Esophagus squamous epithelium (tissue), 5 donors: ENCODE data around the gene SMOC1. TPM values are rescaled to one million over a fixed set of nuclear protein-coding genes. Genes with fewer than 3 reads are reported as not detected.

Experiments
- DNase-seq: peaks from one replicate; lab custom pipeline; 2025; lab: John Stamatoyannopoulos, UW
- H3K27ac ChIP-seq, 4 donors: fragments of 200-600 bp; sonication (generic); one replicate each; pipeline ENCODE4 v1.5.1; 2016 to 2019; ENCODE audit warnings: mild to moderate bottlenecking in 1 of 4
- H3K27me3 ChIP-seq, 4 donors: fragments of 200-600 bp; sonication (generic); 1 replicate in 3 of 4; 2 replicates in 1 of 4; pipeline versions ENCODE4 v1.5.1 to v1.6.0; 2017 to 2021; ENCODE audit warnings: antibody characterized with exemption in 1 of 4
- H3K36me3 ChIP-seq, 3 donors: fragments of 200-600 bp; sonication (generic); one replicate each; pipeline ENCODE4 v1.5.1; 2016 to 2019
- H3K4me1 ChIP-seq, 3 donors: fragments of 200-600 bp; sonication (generic); one replicate each; pipeline ENCODE4 v1.5.1; 2017 to 2019
- H3K4me3 ChIP-seq, 4 donors: fragments of 200-600 bp; sonication (generic); 1 replicate in 3 of 4; 2 replicates in 1 of 4; pipeline ENCODE4 v1.5.1; 2016 to 2019; ENCODE audit warnings: mild to moderate bottlenecking in 2 of 4, moderate library complexity in 1 of 4
- H3K9me3 ChIP-seq, 3 donors: fragments of 200-600 bp; sonication (generic); one replicate each; pipeline ENCODE4 v1.5.1; 2016 to 2019
- POLR2A ChIP-seq, 4 donors: fragments of 450-650 bp; IDR thresholded peaks; one replicate each; pipeline ENCODE4 v1.6.1; 2017; ENCODE audit warnings: antibody characterized with exemption in 4 of 4, mild to moderate bottlenecking in 4 of 4, moderate library complexity in 3 of 4
- WGBS, 2 donors: methylation state at CpG; one replicate each; pipeline ENCODE4 v1.1.5; 2018; 5-methylcytosine and 5-hydroxymethylcytosine counted together
- intact Hi-C: fragments of 100-400 bp; cut with DNase I; formaldehyde crosslinking; loops from one replicate; pipeline ENCODE4 v1.15.0; 2022
- total RNA-seq, 4 donors: library from RNA; depleted of rRNA; stranded (reverse); fragments of >200 nt; gene quantifications; one replicate each; pipeline ENCODE4 v1.1.0, GENCODE V29; 2016
- TF ChIP-seq, protein P1 (sequence below), 6 experiments: fragments of 450-650 bp in 4 of 6; fragments of 200-600 bp in 2 of 6; sonication (generic) in 2 of 6; IDR thresholded peaks; one replicate each; pipeline ENCODE4 v1.5.1; 2016 to 2019; ENCODE audit warnings: antibody characterized with exemption in 6 of 6, mild to moderate bottlenecking in 4 of 6, moderate library complexity in 4 of 6
- donor health status: DM: yes; HTN: yes; CAD: no.

SMOC1 gene
- total RNA-seq, 4 donors from 2014 or later = 1.1 TPM; not detected in 3

DNA sequence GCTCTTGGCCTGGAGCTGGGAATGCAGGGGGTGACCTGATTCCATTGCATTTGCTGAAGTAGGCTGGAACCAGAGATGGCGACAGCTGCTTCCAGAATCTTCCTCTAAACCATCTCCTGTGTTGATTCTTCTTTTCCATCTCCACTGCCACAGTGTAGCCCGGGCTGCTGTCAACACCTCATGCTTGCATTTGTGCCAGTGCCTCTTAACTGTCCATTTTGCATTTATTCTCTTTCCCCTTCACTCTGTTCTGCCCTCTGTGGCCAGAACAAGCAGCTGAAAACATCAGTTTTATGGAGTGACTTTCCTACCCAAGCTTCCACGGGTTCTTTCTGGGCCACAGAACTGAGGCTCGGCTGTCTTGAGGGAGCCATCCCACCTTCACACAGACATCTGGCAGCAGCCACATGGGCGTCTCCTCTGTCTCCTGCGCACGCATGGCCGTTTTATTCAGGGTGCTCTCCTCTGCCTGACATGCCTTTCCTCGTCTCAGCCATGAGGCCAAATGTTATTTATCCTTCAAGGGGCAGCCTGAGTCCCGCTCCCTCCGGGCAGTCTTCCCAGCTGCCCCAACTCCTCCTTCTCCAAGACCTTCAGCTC lies 51.7 kb downstream of the SMOC1 start:
- Histone ChIP-seq H3K4me1 (no peaks in the 10 kb centered on the region), H3K4me3 (no peak overlapping the region), H3K27me3 (peaks cover 0 to 76% (median 0%) of the 10 kb centered on the region in 4 donors), H3K9me3 (no peaks in the 10 kb centered on the region), H3K27ac (no peak overlapping the region), H3K36me3 (no peaks in the 10 kb centered on the region)
- no peak for DNase-seq
- TF ChIP-seq, protein P1, sequence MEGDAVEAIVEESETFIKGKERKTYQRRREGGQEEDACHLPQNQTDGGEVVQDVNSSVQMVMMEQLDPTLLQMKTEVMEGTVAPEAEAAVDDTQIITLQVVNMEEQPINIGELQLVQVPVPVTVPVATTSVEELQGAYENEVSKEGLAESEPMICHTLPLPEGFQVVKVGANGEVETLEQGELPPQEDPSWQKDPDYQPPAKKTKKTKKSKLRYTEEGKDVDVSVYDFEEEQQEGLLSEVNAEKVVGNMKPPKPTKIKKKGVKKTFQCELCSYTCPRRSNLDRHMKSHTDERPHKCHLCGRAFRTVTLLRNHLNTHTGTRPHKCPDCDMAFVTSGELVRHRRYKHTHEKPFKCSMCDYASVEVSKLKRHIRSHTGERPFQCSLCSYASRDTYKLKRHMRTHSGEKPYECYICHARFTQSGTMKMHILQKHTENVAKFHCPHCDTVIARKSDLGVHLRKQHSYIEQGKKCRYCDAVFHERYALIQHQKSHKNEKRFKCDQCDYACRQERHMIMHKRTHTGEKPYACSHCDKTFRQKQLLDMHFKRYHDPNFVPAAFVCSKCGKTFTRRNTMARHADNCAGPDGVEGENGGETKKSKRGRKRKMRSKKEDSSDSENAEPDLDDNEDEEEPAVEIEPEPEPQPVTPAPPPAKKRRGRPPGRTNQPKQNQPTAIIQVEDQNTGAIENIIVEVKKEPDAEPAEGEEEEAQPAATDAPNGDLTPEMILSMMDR (IDR thresholded peaks at IDR 0.05) = no peak
- no peak for TF ChIP-seq POLR2A (IDR thresholded peaks at IDR 0.05)
- WGBS, 2 donors = 63 to 76% methylated on average over 11 of the region's 11 CpGs
- intact Hi-C loops = no loop called here

DNA sequence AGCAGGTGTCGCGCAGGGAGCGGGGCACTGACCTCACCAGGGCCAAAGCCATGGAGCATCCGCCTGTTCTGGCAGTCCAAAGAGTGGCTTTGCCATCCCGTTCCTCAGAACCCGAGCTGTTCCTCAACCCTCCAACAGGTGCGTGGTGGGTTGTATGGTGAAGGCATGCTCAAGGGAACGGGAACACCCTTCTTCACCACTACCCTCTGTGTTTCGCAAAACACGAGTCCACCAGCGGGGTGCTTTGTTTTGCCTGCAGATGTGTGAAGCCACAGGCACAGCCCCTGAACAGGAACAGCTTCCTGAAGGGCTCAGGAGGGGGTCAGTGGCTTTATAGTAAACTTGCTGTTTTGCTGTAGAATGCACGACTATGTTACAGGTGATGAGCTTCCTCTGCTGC lies 52.7 kb downstream of the SMOC1 start:
- intact Hi-C loops = no loop called here
- H3K27ac ChIP-seq = no peak overlapping the region
- no peaks in the 10 kb centered on the region for H3K36me3 ChIP-seq
- no peaks in the 10 kb centered on the region for H3K4me1 ChIP-seq
- no peaks in the 10 kb centered on the region for H3K9me3 ChIP-seq
- WGBS, 2 donors = 66 to 80% methylated on average over 3 to 6 of the region's 12 CpGs
- no peak for DNase-seq
- TF ChIP-seq, protein P1 (IDR thresholded peaks at IDR 0.05) = no peak
- no peak for TF ChIP-seq POLR2A (IDR thresholded peaks at IDR 0.05)
- no peak overlapping the region for H3K4me3 ChIP-seq
- peaks cover 0 to 82% (median 0%) of the 10 kb centered on the region in 4 donors for H3K27me3 ChIP-seq

DNA sequence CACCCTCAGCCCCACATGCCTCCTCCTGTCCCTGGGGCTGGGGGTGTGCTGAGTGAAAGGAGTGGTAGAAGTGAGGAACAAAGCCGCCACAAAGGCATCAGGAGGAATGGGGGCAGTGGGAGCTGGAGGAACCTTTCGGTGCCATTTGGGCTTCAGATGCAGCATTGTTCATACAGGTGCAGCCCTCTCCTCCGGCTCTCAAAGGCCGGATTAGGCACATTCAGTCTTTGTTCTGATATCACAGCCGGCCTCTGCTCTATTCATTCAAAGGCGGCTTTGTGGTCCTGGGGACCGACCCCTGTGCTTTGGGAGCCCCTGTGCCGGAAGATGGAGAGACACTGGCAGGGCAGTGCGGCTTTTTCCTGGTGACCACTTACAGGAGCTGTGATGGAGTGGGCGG lies 53.2 kb downstream of the SMOC1 start:
- no peaks in the 10 kb centered on the region for H3K4me1 ChIP-seq
- H3K27me3 ChIP-seq = peaks cover 0 to 85% (median 0%) of the 10 kb centered on the region in 4 donors
- no peak overlapping the region for H3K4me3 ChIP-seq
- intact Hi-C loops = no loop called here
- no peak overlapping the region for H3K27ac ChIP-seq
- no peak for TF ChIP-seq POLR2A (IDR thresholded peaks at IDR 0.05)
- TF ChIP-seq, protein P1 (IDR thresholded peaks at IDR 0.05) = no peak
- H3K36me3 ChIP-seq = no peaks in the 10 kb centered on the region
- H3K9me3 ChIP-seq = no peaks in the 10 kb centered on the region
- WGBS, 2 donors = 62% methylated on average over 8 of the region's 10 CpGs; no CpG with 5 or more reads in 1 of the 2 donors
- no peak for DNase-seq

DNA sequence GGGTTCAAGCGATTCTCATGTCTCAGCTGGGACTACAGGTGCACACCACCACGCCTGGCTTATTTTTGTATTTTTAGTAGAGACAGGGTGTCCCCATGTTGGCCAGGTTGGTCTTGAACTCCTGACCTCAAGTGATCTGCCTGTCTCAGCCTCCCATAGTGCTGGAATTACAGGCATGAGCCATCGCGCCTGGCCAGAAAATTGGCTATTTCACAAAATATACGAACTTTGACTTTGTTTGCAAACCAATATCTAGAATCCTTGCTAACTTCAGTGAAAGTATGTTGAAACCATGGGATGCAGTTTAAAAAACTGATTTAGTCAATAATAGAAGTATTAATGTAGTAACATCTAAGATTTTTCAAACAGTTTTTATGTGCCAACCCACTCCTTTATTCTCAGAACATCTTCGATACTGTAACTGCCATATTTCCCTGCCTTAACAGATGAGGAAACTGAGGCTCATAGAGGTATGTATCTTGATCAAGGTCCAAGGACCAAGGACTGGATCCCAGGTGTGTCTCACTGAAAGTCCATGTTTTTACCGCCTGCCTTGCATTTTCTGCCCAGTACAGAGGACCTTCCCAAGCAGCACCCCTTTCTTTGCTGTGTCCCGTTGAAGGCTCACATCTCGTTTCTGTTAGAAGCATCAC lies 54.5 kb downstream of the SMOC1 start:
- H3K4me1 ChIP-seq = no peaks in the 10 kb centered on the region
- TF ChIP-seq, protein P1 (IDR thresholded peaks at IDR 0.05) = no peak
- no peak for TF ChIP-seq POLR2A (IDR thresholded peaks at IDR 0.05)
- H3K4me3 ChIP-seq = no peak overlapping the region
- H3K36me3 ChIP-seq = no peaks in the 10 kb centered on the region
- intact Hi-C loops = no loop called here
- H3K27ac ChIP-seq = no peak overlapping the region
- DNase-seq = no peak
- 71 to 84% methylated on average over 9 of the region's 9 CpGs for WGBS, 2 donors
- H3K9me3 ChIP-seq = no peaks in the 10 kb centered on the region
- peaks cover 0 to 85% (median 0%) of the 10 kb centered on the region in 4 donors for H3K27me3 ChIP-seq

DNA sequence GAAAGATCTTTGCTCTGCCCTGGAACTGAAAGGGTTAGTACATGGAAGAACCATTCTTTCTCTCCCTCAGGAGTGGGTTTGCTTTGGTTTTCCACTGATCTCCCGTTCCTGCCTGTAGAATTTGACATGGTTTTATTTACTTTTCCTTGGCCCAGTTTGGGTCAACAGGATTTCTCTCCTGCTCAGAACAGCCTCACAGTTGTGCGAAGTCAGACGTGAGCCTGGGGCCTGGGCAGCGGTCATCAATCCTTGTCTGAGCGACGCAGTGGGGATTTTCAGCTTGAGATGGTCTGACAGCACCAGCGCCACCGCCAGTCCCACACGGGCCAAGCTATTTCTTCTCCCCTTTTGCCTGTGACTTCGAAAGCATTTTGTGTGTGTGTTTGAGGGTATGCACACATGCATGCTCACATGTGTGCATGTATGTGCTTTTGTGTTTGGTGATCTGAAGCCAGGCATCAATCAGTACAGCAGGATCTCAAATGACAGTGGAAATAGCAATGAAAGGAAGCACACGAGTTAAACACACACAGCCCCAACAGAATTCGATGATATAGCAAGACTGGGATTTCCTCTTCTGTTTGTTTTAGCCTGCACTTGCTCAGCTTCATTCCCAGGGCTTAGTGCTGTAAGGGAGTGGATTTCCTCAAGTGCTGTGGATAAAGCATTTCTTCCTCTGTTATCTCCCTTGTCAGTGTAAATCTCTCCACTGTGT lies 58.3 kb downstream of the SMOC1 start:
- no peak for DNase-seq
- no peak for TF ChIP-seq POLR2A (IDR thresholded peaks at IDR 0.05)
- TF ChIP-seq, protein P1 (IDR thresholded peaks at IDR 0.05) = no peak
- H3K36me3 ChIP-seq = no peaks in the 10 kb centered on the region
- H3K27ac ChIP-seq = no peak overlapping the region
- no peak overlapping the region for H3K4me3 ChIP-seq
- H3K27me3 ChIP-seq = peaks cover 0 to 85% (median 0%) of the 10 kb centered on the region in 4 donors
- intact Hi-C loops = no loop called here
- WGBS, 2 donors = 12 to 21% methylated on average over 4 to 12 of the region's 12 CpGs
- H3K4me1 ChIP-seq = no peaks in the 10 kb centered on the region
- H3K9me3 ChIP-seq = no peaks in the 10 kb centered on the region
